Right lobe of liver (tissue), 6 donors: ENCODE data around the gene BDNF. TPM values are rescaled to one million over a fixed set of nuclear protein-coding genes. Genes with fewer than 3 reads are reported as not detected.
A peak's percentile ranks its signal among the peaks of the same experiment; 100 is the strongest.

ENCODE experiments used
- ATAC-seq, 4 donors: fragments of 200-7000 bp; cut with Tn5 transposase; one replicate each; pipeline ENCODE4 v1.9.1; 2020; ENCODE audit warnings: mild to moderate bottlenecking in 4 of 4, moderate library complexity in 4 of 4
- DNase-seq, 3 donors: peaks; one replicate each; pipeline ENCODE4 v3.0.0-alpha.2; 2020
- H3K27ac ChIP-seq, 3 donors: fragments of 200-600 bp; one replicate each; pipeline ENCODE4 v1.8.0; 2022
- H3K27me3 ChIP-seq, 2 donors: fragments of 200-600 bp; one replicate each; pipeline ENCODE4 v1.8.0; 2022
- H3K36me3 ChIP-seq, 4 donors: fragments of 200-600 bp; sonication (generic) in 1 of 4; one replicate each; pipeline versions ENCODE4 v1.5.1 to v1.8.0; 2017 to 2022; ENCODE audit warnings: control low read depth in 1 of 4
- H3K4me1 ChIP-seq, 4 donors: fragments of 200-600 bp; sonication (generic) in 1 of 4; one replicate each; pipeline versions ENCODE4 v1.5.1 to v1.8.0; 2017 to 2022; ENCODE audit warnings: control low read depth in 1 of 4
- H3K4me3 ChIP-seq, 3 donors: fragments of 200-600 bp; one replicate each; pipeline ENCODE4 v1.8.0; 2022
- H3K9me3 ChIP-seq, 4 donors: fragments of 200-600 bp; sonication (generic) in 1 of 4; one replicate each; pipeline versions ENCODE4 v1.5.1 to v1.8.0; 2017 to 2022; ENCODE audit warnings: control low read depth in 1 of 4
- CTCF ChIP-seq, 4 donors: fragments of 200-600 bp in 3 of 4; fragments of 450-650 bp in 1 of 4; IDR thresholded peaks; one replicate each; pipeline versions ENCODE4 v1.5.1 to v1.8.0; 2016 to 2022; ENCODE audit warnings: antibody characterized with exemption in 4 of 4, mild to moderate bottlenecking in 2 of 4
- POLR2A ChIP-seq: fragments of 450-650 bp; IDR thresholded peaks from one replicate; pipeline ENCODE4 v1.6.1; 2017; ENCODE audit warnings: antibody characterized with exemption, mild to moderate bottlenecking
- WGBS: methylation state at CpG from one replicate; pipeline ENCODE4 v1.1.6; 2018; ENCODE audit warnings: low coverage, low lambda C conversion rate; ENCODE audit not compliant: insufficient coverage; ENCODE audit errors: missing lambda C conversion rate; 5-methylcytosine and 5-hydroxymethylcytosine counted together
- intact Hi-C, 2 donors: fragments of 100-400 bp; cut with DNase I; formaldehyde crosslinking; loops; one replicate each; pipeline versions ENCODE4 v1.11.2 to v1.14.1; 2022
- total RNA-seq, 6 experiments: library from RNA; depleted of rRNA in 2 of 6; stranded (reverse); fragments of >200 nt in 2 of 6; fragmentation: NEBNext Ultra II Directional in 3 of 6; extraction: Animal tissue kit (Norgen Biotek cat#: 25700) in 3 of 6; gene quantifications; one replicate each; pipeline versions ENCODE4 v1.1.0 to v1.2.4, GENCODE V29; 2016 to 2023
- donor health status: DM: no; HTN: yes; CAD: no.
- donor health status: DM: no; HTN: no; CAD: no.
- donor health status: DM: no; HTN: no; CAD: no.
- donor health status: DM: no; HTN: yes; CAD: no.
- donor health status: DM: no; HTN: yes; CAD: no.

BDNF gene
- total RNA-seq, 6 experiments from 2014 or later, result 0.06 to 0.27 (median 0.12) TPM; not detected in 3

DNA sequence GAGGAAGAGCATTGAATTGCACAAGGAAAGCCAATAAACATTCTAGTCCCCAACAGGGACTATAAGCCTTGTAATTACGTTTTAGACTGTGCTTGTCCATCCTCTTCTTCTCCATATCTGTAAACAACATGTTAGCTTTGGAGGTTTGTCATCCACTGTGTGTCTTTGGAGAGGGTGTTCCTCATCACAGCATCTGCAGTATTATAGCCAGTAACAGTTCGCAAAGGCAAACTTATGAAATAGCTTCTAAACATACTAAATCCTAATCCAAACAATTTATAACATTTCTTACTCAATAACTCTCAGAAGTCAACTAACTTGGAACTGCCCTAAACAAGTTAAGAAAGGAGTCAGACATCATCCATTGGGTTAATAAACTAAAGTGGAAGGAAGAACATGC is 10.3 kb upstream of the BDNF start:
- Histone ChIP-seq H3K9me3 (no peaks in the 10 kb centered on the region), H3K4me3 (no peak overlapping the region), H3K27ac (no peak overlapping the region), H3K27me3 (peaks cover 0 to 4% of the 10 kb centered on the region in 2 donors), H3K36me3 (no peaks in the 10 kb centered on the region), H3K4me1 (no peaks in the 10 kb centered on the region)
- ATAC-seq (no peak), DNase-seq (no peak)
- 29% methylated on average over 2 of the region's 2 CpGs for WGBS
- intact Hi-C loops, result no loop called here
- no peak for TF ChIP-seq CTCF (IDR thresholded peaks at IDR 0.05)
- no peak for TF ChIP-seq POLR2A

- no peaks in the 10 kb centered on the region for H3K36me3 ChIP-seq
- H3K4me1 ChIP-seq, result no peaks in the 10 kb centered on the region
- TF ChIP-seq POLR2A, result no peak
- no peak for TF ChIP-seq CTCF (IDR thresholded peaks at IDR 0.05)
- ATAC-seq (no peak), DNase-seq (no peak)
- no peaks in the 10 kb centered on the region for H3K27me3 ChIP-seq
- intact Hi-C loops, result no loop called here
- no peak overlapping the region for H3K4me3 ChIP-seq
- H3K9me3 ChIP-seq, result no peaks in the 10 kb centered on the region
- H3K27ac ChIP-seq, result no peak overlapping the region
- WGBS, result 89% methylated on average over 3 of the region's 3 CpGs
These were observed 7.4 kb upstream of the BDNF start for GRCh38 chr11:27707676-27708075.

DNA sequence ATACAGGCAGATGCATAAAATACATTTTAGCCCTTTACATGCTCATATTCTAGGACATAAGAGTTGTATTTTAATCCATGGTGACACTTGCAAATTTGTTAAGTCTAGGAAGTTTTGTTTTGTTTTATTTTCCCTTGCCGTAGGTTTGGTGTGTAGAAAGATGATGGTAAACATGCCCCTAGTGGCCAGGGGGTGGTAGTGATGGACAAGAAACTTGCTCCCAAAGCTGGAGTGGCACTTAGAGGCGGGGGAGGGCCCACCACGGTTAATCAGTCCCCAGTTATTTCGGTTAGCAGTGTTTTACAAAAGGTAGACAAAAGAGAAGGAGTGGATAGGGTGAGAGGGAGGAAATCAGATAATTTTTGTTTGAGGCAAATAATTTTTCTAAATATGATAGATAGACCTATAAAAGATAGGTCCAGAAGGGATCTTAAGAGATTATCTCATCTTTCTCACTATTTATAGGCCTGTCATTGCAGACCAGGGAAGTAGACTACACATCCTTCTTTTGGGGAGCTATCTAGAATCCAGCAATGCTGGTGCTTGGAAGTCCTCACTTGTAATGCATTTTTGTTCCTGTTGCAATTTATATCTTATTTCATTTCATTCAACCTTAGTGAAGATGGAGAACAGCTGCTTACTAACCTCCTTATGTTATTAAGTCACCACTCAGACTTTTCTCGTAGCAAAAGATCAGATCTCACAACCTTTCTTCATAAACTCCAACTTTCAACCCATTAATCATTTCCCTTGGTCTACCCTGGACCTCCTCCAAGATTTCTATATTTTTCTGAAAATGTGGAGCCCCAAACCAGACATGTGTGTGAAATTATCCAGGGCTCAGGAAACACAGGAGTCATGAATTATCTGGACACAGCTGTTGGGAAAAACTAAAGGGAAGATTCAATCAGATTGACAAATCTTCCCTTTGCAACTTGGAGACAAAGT is 5.9 kb upstream of the BDNF start:
- 14% methylated on average over 5 of the region's 5 CpGs for WGBS
- peaks cover 0 to 7% (median 2%) of the 10 kb centered on the region in 4 donors for H3K4me1 ChIP-seq
- no peak overlapping the region for H3K4me3 ChIP-seq
- no peaks in the 10 kb centered on the region for H3K9me3 ChIP-seq
- H3K27me3 ChIP-seq, result no peaks in the 10 kb centered on the region
- H3K27ac ChIP-seq, result no peak overlapping the region
- ATAC-seq (peak; percentile 60 to 70 (median 64)), DNase-seq (no peak)
- TF ChIP-seq POLR2A (no peak), CTCF (IDR thresholded peaks at IDR 0.05) (peak; percentile 40 to 63 (median 58))
- intact Hi-C loops, result no loop called here
- no peaks in the 10 kb centered on the region for H3K36me3 ChIP-seq

- no peak for DNase-seq
- Histone ChIP-seq H3K27me3 (peaks cover 0 to 16% of the 10 kb centered on the region in 2 donors), H3K4me3 (no peak overlapping the region), H3K36me3 (no peaks in the 10 kb centered on the region), H3K27ac (no peak overlapping the region), H3K4me1 (peaks cover 0 to 25% (median 5%) of the 10 kb centered on the region in 4 donors), H3K9me3 (no peaks in the 10 kb centered on the region)
- TF ChIP-seq CTCF (IDR thresholded peaks at IDR 0.05) (no peak), POLR2A (no peak)
- WGBS, result 51% methylated on average over 3 of the region's 3 CpGs
- intact Hi-C loops, result no loop called here
- no peak for ATAC-seq
These were observed 3.2 kb upstream of the BDNF start for GRCh38 chr11:27703481-27703880.
